LoVo (cell line): ENCODE results near the gene NOP53.
"Not testable (repeated sequence)": the region's sequence is repeated elsewhere in the genome, so short reads cannot be mapped to it uniquely, and the experiment has no call there.

Experiments used
- DNase-seq: peaks from one replicate; pipeline ENCODE4 v3.0.0-alpha.2; 2016; ENCODE audit warnings: low spot score

Gene NOP53

GRCh38 chr19:47754206-47755064, 9.1 kb downstream of the NOP53 start:
- DNase-seq = no peak

- no peak for DNase-seq
Observed at GRCh38 chr19:47755065-47755761, 9.9 kb downstream of the NOP53 start.

- DNase-seq = no peak
Observed at GRCh38 chr19:47755762-47756626, 10.6 kb downstream of the NOP53 start.

- DNase-seq = no peak
Observed at GRCh38 chr19:47756627-47756929, 11.2 kb downstream of the NOP53 start.

DNA sequence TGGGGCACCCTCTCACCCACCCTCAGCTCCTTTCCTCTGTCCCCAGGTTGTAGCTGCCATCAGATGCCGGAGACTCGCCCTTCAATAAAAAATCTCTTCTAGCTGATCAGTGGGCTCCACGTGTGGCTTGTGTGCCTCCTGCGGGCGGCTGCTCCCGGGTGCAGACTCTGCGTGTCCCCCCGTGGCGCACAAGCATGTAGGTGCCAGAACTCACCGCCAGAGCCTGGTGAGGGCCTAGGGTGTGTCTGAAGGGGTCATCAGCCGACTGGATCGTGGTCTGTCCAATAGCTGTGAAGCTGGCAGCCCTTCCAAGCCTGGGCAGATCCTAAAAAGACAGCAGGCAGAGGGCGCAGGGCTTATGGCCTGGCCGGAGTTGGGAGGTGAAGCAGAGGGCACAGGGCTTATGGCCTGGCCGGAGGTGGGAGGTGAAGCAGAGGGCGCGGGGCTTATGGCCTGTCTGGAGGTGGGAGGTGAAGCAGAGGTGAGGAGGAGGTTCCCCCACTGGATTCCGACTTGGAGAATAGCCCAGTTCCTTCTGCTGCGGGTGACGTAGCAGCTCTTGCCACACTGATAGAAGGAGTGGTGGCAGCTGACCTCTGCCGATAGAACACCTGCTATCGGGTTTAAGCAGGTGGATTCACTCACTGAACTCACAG, 11.7 kb downstream of the NOP53 start:
- DNase-seq = no peak

GRCh38 chr19:47757617-47758442, 12.5 kb downstream of the NOP53 start:
- no peak for DNase-seq

DNA sequence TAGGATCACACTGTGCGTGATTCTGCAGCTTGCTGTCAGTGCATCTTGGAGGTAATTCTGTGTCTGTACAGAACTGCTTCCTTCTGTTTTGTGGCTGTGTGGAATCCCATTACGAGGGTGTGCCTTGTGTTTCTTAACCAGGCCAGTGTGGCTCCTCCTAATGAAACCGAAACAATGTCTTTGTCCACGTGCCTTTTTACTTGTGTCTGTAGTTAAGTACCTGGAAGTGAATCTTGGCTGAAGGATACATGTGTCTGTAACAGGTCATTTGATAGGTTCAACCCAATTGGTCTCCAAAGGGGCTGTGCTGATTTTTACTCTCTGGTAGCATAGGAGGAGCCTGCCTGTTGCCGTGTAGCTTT, 13.1 kb downstream of the NOP53 start:
- no peak for DNase-seq

- no peak for DNase-seq
Observed at GRCh38 chr19:47760632-47760999, 15.3 kb downstream of the NOP53 start.

GRCh38 chr19:47761566-47761965, 16.2 kb downstream of the NOP53 start:
- DNase-seq = no peak

DNA sequence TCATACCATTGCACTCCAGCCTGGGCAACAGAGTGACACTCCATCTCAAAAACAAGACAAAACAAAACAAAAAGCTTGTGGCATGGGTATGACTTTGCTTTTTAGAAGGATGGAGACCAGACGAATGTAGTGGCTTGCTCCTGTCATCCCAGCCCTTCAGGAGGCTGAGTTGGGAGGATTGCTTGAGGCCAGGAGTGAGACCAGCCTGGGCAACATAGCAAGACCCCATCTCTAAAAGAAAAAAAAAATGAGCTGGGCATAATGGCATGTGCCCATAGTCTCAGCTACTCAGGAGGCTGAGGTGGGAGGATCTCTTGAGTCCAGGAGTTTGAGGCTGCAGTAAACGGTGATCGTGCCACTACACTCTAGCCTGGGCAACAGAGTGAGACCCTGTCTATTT, 16.8 kb downstream of the NOP53 start:
- no peak for DNase-seq

- DNase-seq = no peak
Observed at GRCh38 chr19:47762615-47763308, 17.4 kb downstream of the NOP53 start.

DNA sequence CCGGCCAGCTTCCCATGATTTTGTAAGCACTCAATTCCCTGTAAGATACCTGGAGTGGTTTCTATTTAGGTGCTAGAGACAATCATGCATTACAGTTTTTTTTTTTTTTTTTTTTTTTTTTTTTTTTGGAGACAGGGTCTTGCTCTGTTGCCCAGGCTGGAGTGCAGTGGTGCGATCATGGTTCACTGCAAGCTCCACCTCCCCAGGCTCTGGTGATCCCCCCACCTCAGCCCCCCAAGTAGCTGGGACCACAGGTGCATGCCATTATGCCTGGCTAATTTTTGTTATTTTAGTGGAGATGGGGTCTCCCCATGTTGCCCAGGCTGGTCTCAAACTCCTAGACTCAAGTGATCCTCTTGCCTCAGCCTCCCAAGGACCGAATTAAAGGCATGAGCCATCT, 19.4 kb downstream of the NOP53 start:
- not testable (repeated sequence) for DNase-seq

- DNase-seq = peak; percentile 41
Observed at GRCh38 chr19:47765523-47766358, 20.4 kb downstream of the NOP53 start.

GRCh38 chr19:47766359-47766620, 20.9 kb downstream of the NOP53 start:
- DNase-seq = no peak

DNA sequence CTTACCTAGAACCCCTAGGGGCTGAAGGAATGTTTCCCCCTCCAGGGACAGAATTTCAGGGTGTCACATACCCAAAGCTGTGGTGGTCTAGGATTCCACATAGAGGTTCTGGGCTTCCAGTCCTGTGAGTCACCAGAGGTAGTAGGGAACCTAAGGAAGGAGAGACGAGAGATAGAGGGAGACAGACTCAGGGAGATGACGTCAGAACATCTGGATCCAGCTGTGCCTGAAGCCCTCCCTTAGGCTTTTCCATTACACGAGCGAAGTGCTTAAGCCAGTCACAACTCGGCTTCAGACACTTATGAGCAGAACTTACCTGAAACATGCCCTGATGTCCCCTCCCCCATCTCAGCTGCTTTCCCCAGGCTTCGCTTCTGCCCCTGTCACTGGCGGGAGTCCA, 21.3 kb downstream of the NOP53 start:
- no peak for DNase-seq

DNA sequence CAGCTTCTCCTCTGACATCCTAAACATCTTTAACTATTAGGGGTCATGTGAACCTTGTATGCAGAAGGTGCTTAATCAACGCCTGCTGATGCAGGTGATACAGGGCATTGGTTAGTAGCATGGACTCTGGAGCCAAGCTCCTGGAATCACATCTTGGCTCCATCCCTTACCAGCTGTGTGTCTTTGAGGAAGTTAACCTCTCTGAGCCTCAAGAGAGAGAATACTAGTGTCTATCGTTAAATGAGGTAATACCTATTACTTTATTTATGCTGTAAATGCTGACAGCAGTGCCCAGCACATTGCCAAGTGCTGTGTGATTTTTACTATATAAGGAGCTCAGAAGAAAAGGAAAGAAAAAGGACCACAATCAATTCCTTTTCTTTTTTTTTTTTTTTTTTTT, 22.0 kb downstream of the NOP53 start:
- DNase-seq = no peak

DNA sequence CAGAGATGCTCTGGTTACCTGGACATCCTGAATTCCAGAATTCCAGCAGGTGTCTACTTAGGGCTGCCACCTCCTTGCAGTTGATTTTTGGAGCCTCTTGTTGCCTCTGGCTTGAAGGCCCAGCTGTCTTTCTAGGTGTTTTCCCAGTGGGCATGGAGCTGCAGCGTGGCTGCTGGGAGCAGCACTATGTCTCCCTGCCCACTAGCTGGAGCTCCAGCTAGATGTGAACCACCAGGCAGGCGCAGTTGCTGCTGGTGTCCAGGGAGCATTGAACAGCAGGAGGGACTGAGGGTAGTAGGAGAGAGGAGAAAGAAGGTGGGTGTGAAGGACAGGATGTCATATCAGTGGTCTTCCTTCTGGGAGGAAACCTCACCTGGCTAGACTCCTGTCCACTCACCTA, 23.3 kb downstream of the NOP53 start:
- no peak for DNase-seq

GRCh38 chr19:47769534-47769933, 24.2 kb downstream of the NOP53 start:
- no peak for DNase-seq

DNA sequence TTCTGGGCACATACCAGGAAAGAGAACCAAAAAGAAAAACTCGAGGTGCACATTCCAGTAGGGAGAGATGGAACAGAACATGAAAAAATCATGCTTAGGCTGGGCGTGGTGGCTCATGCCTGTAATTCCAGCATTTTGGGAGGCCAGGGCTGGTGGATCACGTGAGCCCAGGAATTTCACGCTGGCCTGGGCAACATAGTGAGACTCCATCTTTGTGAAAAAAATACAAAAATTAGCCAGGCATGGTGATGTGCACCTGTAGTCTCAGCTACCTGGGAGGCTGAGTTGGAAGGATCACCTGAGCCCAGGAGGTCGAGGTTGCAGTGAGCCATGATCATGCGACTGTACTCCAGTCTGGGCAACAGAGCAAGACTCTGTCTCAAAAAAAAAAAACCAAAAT, 25.9 kb downstream of the NOP53 start:
- DNase-seq = not testable (repeated sequence)

DNA sequence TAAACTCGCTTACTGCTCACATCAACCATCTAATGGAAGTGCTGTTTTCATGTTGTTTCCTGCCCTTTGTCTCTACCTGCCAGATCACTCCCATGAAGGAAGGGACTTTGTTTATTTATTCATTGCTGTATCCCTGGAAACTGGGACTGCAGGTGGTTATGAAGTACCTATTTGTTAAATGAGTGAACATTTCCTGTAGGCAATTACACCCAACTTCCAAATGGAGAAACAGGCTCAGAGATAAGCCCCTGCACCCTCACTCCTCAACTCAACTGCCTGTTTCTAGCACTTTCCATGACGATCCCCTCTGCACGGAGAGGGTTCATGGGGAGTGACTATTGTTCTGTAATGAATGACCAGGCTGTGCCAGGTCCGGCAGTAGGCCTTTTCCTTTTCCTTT, 31.2 kb downstream of the NOP53 start:
- DNase-seq = peak; percentile 63
